Ascending aorta (tissue), 2 donors: Measurements from ENCODE around the gene AFF3. TPM values are rescaled to one million over a fixed set of nuclear protein-coding genes. Genes with fewer than 3 reads are reported as not detected.
"Not testable (repeated sequence)": the region's sequence is repeated elsewhere in the genome, so short reads cannot be mapped to it uniquely, and the experiment has no call there.

Source experiments
- DNase-seq, 2 donors: peaks; one replicate each; pipeline ENCODE4 v3.0.0-alpha.2; 2019; ENCODE audit warnings: low spot score in 2 of 2
- H3K27ac ChIP-seq, 2 donors: fragments of 200-600 bp; sonication (generic); one replicate each; pipeline ENCODE4 v1.5.1; 2016 to 2017; ENCODE audit warnings: mild to moderate bottlenecking in 1 of 2
- H3K27me3 ChIP-seq: fragments of 200-600 bp; sonication (generic); one replicate; pipeline ENCODE4 v1.5.1; 2017
- H3K36me3 ChIP-seq, 2 donors: fragments of 200-600 bp; sonication (generic); one replicate each; pipeline ENCODE4 v1.5.1; 2016
- H3K4me1 ChIP-seq, 2 donors: fragments of 200-600 bp; sonication (generic); one replicate each; pipeline ENCODE4 v1.5.1; 2016 to 2017; ENCODE audit warnings: mild to moderate bottlenecking in 1 of 2
- H3K4me3 ChIP-seq, 2 donors: fragments of 200-600 bp; sonication (generic); one replicate each; pipeline ENCODE4 v1.5.1; 2016 to 2017; ENCODE audit warnings: mild to moderate bottlenecking in 1 of 2
- H3K9me3 ChIP-seq, 2 donors: fragments of 200-600 bp; sonication (generic); one replicate each; pipeline ENCODE4 v1.5.1; 2016
- CTCF ChIP-seq, 3 experiments: fragments of 200-600 bp in 2 of 3; fragments of 450-650 bp in 1 of 3; sonication (generic) in 2 of 3; IDR thresholded peaks; one replicate each; pipeline ENCODE4 v1.5.1; 2016 to 2019; ENCODE audit warnings: antibody characterized with exemption in 3 of 3, mild to moderate bottlenecking in 1 of 3, moderate library complexity in 1 of 3
- intact Hi-C: fragments of 100-400 bp; cut with DNase I; formaldehyde crosslinking; loops from one replicate; pipeline ENCODE4 v1.15.1; 2023
- total RNA-seq: library from RNA; depleted of rRNA; stranded (reverse); fragments of >200 nt; gene quantifications from one replicate; pipeline ENCODE4 v1.1.0, GENCODE V29; 2016

The AFF3 gene
- total RNA-seq, 1 donor from 2014 or later: 7.1 TPM

DNA sequence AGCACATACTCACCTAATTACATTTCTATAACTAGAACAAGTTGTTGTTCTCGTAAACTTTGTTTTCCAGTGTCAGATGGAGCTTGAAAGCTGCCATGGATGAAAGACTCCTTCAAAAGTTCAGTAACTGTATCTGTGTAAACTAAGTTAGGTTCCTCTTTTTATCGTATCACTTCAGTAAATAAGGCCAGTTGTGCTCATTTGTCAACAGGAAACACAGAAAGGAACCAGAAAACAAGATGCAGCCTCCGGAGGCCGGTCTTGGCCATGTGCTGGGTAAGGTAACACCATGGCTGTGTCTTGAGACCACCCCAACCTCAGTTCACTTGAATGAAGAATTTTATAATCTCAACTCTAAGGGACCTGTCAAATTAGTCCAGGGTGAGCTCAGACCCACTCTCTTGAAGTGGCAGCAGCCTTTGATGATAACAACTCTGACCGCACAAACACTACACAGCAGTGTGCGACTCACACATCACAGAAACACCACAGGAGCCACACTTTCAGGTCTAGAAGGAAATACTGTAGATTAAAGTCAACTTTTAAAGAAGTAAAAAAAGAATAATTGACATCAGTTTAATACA is 213.8 kb downstream of the AFF3 start:
- no peak overlapping the region for H3K4me3 ChIP-seq
- H3K36me3 ChIP-seq: no peaks in the 10 kb centered on the region
- no peaks in the 10 kb centered on the region for H3K9me3 ChIP-seq
- TF ChIP-seq CTCF (IDR thresholded peaks at IDR 0.05): no peak
- H3K27me3 ChIP-seq: no peaks in the 10 kb centered on the region
- H3K4me1 ChIP-seq: no peaks in the 10 kb centered on the region
- intact Hi-C loops: no loop called here
- DNase-seq: no peak
- H3K27ac ChIP-seq: no peak overlapping the region

DNA sequence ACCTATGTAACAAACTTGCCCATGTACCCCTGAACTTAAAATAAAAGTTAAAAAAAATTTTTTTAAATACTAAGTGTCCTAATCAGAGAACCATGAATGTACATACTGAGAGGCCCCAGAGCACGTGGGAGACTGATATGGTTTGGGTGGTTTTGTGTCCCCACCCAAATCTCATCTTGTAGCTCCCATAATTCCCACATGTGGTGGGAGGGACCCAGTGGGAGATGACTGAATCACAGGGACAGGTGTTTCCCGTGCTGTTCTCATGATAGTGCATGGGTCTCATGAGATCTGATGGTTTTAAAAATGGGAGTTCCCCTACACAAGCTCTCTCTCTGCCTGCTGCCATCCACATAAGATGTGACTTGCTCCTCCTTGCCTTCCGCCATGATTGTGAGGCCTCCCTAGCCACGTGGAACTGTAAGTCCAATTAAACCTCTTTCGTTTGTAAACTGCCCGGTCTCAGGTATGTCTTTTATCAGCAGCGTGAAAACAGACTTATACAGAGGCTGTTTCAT is 214.6 kb downstream of the AFF3 start:
- H3K36me3 ChIP-seq, H3K27ac ChIP-seq, H3K4me1 ChIP-seq, intact Hi-C loops, H3K27me3 ChIP-seq, DNase-seq, H3K9me3 ChIP-seq, H3K4me3 ChIP-seq: not testable (repeated sequence)

DNA sequence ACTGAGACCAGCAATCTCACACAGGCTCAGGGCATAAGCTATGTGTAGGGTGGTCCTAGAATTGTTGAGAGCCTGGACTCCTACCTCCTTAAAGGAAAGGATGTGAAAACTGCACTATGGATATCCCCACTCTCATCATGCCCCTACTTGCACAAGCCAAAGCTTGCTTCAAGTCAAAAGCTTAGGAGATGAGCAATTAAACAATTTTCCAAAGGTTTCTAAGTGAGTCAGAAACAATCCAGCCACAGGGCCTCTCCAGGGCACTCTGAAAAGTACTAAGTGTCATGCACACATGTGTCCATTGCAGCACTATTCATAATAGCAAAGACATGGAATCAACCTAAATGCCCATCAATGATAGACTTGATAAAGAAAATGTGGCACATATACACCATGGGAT is 215.4 kb downstream of the AFF3 start:
- intact Hi-C loops: no loop called here
- no peaks in the 10 kb centered on the region for H3K4me1 ChIP-seq
- DNase-seq: no peak

DNA sequence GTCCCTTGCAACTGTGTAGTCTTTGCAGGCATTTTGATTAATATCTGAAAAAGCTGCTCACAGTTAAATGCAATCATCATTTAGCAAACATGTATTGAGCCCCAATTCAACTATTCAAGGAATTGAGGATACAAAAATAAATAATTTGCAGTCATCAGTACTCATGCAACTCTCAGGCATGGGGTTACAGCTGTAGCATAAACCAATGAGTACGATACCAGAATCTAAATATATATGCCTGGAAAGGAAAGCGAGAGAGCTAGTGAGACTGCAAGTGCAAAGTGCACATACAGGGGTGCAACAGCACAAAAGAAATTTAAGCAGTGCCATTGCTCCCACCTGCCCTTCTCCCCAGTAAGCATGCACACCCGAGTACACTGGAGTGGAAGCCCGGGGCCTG is 216.4 kb downstream of the AFF3 start:
- DNase-seq: no peak
- intact Hi-C loops: no loop called here
- no peaks in the 10 kb centered on the region for H3K36me3 ChIP-seq
- no peak overlapping the region for H3K27ac ChIP-seq
- no peak for TF ChIP-seq CTCF (IDR thresholded peaks at IDR 0.05)
- H3K4me1 ChIP-seq: no peaks in the 10 kb centered on the region
- peaks cover 5 to 13% of the 10 kb centered on the region in 2 donors for H3K9me3 ChIP-seq
- no peak overlapping the region for H3K4me3 ChIP-seq
- no peaks in the 10 kb centered on the region for H3K27me3 ChIP-seq

More for the DNA sequence above, 215.4 kb downstream of the AFF3 start:
- H3K9me3 ChIP-seq: peaks cover 2 to 4% of the 10 kb centered on the region in 2 donors
- no peak overlapping the region for H3K27ac ChIP-seq
- no peaks in the 10 kb centered on the region for H3K36me3 ChIP-seq
- H3K27me3 ChIP-seq: no peaks in the 10 kb centered on the region
- no peak for TF ChIP-seq CTCF (IDR thresholded peaks at IDR 0.05)
- no peak overlapping the region for H3K4me3 ChIP-seq

- H3K36me3 ChIP-seq: no peaks in the 10 kb centered on the region
- H3K4me3 ChIP-seq: no peak overlapping the region
- no peak overlapping the region for H3K27ac ChIP-seq
- DNase-seq: no peak
- peaks cover 5 to 21% of the 10 kb centered on the region in 2 donors for H3K9me3 ChIP-seq
- no peaks in the 10 kb centered on the region for H3K4me1 ChIP-seq
- intact Hi-C loops: no loop called here
- TF ChIP-seq CTCF (IDR thresholded peaks at IDR 0.05): no peak
- no peaks in the 10 kb centered on the region for H3K27me3 ChIP-seq
Observed at GRCh38 chr2:99922664-99923063, 219.7 kb downstream of the AFF3 start.

DNA sequence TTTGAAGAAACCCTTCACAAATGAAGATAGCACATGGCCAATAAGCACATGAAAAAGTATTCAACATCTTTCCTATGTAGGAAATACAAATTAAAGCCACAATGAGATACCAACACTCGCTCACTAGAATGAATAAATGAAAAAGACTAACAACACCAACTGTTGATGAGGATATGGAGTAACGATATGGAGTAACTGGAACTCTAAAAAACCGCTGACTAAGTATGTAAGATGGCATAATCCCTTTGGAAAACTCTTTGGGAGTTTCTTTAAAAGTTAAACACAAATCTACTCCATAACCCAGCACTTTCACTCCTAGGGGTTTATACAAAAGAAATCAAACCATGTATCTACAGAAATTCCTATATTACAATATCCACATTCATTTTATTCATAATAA is 220.5 kb downstream of the AFF3 start:
- H3K9me3 ChIP-seq: peaks cover 5 to 21% of the 10 kb centered on the region in 2 donors
- no peaks in the 10 kb centered on the region for H3K27me3 ChIP-seq
- H3K4me1 ChIP-seq: no peaks in the 10 kb centered on the region
- H3K4me3 ChIP-seq: no peak overlapping the region
- DNase-seq: no peak
- TF ChIP-seq CTCF (IDR thresholded peaks at IDR 0.05): no peak
- H3K27ac ChIP-seq: no peak overlapping the region
- no peaks in the 10 kb centered on the region for H3K36me3 ChIP-seq
- intact Hi-C loops: no loop called here
